Endometrial microvascular endothelial cells (primary cell): ENCODE results near the gene MYL11. TPM values are rescaled to one million over a fixed set of nuclear protein-coding genes. Genes with fewer than 3 reads are reported as not detected.

Experiments
- in situ Hi-C: cut with HindIII; loops from 2 replicates; pipeline ENCODE4 v1.10.0; 2017; ENCODE audit warnings: low sequenced_read_pairs, low pct_unique_long_range_greater_than_20kb; ENCODE audit errors: inconsistent ontology term
- total RNA-seq: library from RNA; depleted of rRNA; stranded (reverse); fragments of >200 nt; gene quantifications from one replicate; pipeline ENCODE4 v1.2.3, GENCODE V29; 2015; ENCODE audit errors: inconsistent ontology term

Gene MYL11
- total RNA-seq, 1 donor from 2014 or later: not detected

DNA sequence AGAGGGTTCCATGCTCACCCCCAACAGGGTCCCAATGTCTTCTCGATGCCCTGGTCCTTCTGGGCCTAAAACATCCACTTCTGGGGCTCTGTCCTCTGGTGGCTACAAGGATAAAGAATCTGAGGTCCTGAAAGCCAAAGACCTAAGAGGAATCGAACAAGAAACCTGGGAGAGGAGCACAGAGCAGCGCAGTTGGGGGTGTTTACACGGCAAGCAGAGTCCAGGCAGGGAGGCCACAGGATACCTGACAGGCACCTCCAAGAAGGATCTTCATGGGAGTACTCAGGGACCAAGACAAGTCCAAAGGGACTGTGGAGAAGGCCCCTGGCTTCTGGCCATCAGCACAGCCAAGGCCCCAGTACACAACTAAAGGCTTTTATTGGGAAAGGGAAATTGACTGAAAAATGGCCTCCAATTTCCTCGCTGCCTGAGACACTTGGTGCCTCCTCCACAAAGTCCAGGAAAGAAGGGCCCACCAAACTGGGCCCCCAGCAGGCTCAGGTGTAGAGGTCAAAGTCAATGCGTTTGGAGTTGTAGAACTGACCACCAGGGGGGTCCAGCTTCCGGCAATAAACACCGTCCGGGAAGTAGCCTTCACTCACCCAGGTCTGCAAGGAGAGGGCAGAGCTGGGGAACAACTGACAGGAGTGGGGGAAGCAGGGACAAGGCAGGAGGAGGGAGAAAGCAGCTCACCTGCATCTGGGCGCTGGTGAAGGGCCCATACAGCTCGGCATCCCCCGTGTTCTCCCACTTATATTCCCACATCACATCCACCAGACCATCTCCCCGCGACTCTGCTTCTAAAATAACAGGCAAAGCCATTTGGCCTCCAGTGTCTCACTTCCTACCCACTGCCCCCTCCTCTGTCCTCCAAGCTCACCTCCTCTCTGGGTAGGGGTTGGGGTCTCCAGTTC, 21.9 kb upstream of the MYL11 start:
- in situ Hi-C loops: no loop called here

- in situ Hi-C loops: no loop called here
These were observed 21.0 kb upstream of the MYL11 start for GRCh38 chr16:30353438-30354129.

DNA sequence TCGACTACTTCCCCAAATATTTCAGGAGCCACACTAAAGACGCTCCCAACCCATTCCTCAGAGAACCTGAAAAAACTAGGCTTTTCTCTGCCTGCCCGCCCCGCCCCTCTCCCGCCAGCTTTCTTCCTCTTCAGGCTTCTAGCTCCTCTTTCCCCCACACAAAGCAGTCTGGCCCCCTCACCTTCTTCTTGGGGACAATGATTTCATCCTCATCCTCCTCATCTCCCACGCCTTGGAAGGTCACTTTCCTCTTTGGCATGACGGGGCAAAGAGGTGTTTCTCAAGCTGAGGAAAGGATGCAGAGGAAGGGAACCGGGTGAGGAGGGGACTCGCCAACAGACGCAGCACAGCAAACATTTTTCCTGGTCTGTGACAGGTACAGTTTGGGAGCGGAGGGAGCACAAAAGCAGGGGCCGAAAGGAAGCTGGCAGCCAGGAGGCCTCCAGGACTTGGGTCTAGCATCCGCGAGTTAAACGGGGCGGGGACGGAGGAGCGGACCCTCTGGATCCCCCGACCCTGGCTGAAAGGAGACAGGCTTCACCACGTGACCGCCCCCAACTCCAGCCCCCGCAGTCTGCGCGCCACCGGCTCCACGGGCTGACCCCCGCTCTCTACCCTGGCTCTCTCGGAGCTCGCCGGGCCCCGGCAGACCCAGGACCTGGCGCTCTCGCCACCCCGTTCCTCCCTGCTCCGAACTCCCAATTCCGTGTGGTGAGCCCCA, 20.0 kb upstream of the MYL11 start:
- in situ Hi-C loops: no loop called here

- in situ Hi-C loops: no loop called here
These were observed 19.3 kb upstream of the MYL11 start, which contains the start of gene CD2BP2 for GRCh38 chr16:30355144-30355953. TSS of gene CD2BP2 (minus strand) at chr16:30355308. CDS start at chr16:30354681, 627 bp downstream.

GRCh38 chr16:30355954-30356308, 18.7 kb upstream of the MYL11 start:
- in situ Hi-C loops: no loop called here

GRCh38 chr16:30356401-30357084, 18.1 kb upstream of the MYL11 start:
- in situ Hi-C loops: no loop called here

GRCh38 chr16:30357085-30357714, 17.4 kb upstream of the MYL11 start:
- in situ Hi-C loops: no loop called here

DNA sequence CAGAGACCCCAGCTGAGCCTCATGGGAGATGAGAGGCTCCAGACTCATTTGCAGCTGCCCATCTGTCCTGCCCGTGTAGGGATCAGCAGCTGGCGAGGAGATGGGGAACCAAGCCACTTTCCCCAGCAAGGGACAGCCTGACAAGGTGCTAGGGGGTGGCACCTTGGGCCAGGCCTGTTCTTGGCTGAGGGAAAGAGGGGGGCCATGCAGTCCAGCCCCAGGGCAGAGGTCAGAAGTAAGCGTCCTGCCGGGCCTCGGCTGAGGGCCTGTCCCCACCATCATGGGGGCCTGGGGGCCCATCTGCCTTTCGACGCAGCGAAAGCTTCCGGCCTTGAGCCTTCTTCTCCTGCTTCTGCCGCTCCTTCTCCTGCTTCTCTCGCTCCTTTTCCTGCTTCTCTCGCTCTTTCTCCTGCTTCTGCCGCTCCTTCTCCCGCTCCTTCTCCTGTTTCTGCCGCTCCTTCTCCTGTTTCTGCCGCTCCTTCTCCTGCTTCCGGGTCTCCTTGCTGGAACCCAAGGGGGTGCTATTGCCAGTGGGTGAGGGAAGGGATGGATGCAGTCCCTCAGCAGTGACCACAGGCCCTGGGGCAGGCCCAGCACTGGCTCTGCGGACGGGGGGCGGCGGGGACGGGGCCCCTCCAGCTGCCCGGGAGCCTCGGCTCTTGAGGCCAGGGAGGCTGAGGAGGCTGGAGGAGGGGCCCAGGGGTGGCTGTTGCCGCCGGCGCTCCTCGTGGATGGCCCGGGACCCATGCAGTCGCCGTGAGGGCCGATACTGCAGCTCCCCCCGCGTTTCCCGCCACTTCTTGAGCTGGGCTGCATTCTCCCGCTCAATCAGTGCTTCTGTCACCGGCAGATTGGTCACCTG, 16.7 kb upstream of the MYL11 start:
- in situ Hi-C loops: no loop called here

DNA sequence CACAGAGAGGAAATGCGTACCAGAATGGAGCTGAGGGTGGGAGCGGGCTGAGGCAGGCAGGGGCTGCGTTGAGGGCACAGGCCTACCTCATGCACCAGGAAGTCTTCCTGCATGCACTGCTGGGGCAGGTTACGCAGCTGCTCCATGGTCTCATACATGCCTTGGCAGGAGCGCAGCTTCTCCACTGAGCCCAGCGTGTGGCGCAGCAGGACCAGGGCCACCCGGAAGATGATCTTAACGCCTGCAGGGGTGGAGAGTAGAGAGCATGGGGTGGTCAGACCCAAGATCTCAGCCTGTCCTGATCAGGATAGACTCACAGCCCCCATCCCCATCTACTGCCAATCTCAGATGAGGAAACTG, 16.0 kb upstream of the MYL11 start:
- in situ Hi-C loops: no loop called here

DNA sequence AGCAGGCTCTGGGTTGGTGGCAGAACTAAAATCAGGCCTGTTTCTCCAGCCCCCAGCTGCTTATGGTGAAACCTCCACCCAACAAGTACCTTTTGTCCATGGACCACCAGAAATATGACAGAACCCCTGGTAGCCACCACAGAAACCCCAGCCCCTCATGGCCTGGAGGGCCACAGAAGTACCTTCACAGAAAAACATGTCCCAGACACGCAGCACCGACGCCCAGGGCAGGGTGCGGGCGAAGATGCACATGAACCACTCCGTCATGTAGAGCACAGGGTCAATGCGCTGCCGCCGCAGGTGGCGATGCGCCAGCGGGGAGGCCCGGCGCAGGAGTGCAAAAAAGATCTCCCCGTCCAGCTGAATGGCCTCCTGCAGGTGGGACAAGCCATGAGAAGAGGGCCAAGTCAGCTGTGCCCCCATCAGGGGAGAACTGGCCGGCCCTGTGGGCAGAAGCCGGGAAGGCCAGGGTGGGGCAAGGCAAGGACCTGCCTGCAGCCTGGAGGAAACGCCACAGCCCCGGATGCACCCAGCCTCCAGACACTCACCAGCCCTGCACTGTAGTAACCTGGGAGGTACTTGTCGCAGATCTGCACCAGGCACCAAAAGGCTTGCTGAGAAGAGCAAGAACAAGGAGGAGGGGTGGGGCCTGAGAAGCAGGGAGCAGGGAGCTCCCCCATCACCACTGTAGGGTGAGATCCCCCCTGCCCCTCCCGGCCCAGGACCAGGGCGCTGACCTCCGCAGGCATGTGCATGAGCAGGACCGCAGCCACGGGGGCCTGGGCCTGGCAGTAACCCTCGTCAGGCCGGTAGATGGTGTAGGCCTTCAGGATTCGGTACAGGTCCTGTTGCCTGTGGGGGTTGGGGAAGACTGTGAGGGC, 15.4 kb upstream of the MYL11 start:
- in situ Hi-C loops: no loop called here

GRCh38 chr16:30359871-30360170, 14.8 kb upstream of the MYL11 start:
- in situ Hi-C loops: no loop called here

DNA sequence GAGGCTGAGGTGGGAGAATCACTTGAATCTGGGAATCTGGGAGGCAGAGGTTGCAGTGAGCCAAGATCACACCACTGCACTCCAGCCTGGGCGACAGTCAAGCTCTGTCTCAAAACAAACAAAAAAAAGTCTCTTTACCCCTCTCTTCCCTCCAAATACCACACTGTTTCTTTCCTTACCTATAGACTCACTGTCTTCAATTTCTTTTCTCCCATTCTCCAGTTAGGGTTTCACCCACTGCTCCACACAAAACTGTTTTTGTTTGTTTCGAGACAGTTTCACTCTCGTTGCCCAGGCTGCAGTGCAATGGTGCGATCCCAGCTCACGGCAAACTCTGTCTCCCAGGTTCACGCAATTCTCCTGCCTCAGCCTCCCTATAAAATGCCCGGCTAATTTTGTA, 13.4 kb upstream of the MYL11 start:
- in situ Hi-C loops: no loop called here

DNA sequence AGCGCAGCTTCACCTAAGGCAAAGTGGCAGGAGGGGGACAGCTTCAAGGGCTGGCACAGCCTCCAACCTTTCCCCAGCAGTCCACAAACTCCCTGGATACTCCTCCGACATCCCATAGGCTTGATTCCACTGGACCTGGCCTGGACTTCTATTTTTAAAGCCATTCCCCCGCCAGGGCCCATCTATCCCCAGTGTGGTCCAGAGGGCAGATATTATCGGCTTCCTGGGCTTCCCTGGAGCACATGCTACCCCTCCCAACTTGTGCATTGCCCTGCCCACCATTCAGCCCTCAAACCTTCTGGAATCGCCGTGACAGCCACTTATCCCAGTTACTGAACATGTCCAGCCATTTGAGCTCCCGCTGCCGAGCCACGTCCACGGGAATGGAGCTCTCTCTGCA, 9.4 kb upstream of the MYL11 start:
- in situ Hi-C loops: no loop called here

DNA sequence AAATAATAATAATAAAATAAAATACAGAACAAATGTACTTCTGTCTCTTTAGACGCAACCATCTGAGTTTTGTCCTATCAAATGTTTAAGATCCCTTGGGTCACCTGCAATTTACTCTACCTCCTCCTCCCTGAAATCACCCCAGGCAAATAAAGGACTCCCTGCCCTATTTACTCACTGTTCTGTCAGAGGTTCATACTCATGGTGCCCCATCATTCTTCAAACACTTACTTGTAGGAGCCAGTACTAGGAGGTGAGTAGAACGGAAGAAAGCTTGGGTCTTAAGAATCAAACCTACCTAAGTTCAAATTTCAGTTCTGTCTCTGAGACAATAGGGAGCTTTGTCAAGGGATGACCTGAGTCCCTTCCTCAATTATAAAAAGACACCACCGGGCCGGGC, 8.1 kb upstream of the MYL11 start:
- in situ Hi-C loops: no loop called here

DNA sequence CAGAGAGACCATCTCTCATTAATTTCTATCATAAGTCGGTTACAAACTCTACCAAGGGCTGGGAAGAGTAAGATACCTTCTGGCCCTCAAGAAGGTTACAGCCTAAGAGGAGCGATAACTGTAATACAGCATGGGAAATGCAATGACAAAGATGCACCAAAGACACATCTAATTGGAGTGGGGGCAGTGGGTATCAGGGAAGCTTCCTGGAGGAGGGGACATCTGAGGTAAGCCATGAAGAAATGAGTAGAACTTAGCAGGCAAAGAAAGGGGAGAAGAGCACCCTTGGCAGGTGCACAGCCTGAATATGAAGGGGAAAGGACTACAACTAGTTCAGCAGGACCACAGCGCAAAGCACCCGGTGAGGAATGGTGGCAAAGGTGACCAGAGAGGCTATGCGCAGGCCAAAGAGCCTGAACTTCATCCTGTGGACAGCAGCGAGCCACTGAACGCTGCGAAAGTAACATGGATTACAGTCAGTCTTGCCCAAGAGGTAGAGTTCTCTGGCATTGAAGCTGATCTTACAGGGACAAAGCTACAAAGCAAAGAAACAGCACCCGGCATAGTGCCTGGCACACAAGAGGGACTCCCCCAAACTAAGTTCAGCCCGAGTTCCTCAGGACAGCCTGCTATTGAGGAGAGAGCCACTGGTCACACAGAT, 7.1 kb upstream of the MYL11 start:
- in situ Hi-C loops: no loop called here
